HG02981 (cell line): ENCODE data around the gene AHR.

Experiments
- ATAC-seq: cut with Tn5 transposase; IDR thresholded peaks from one replicate; pipeline ENCODE4 v1.9.1; 2021; ENCODE audit warnings: mild to moderate bottlenecking, moderate library complexity; ENCODE audit not compliant: unreplicated experiment

The AHR gene

DNA sequence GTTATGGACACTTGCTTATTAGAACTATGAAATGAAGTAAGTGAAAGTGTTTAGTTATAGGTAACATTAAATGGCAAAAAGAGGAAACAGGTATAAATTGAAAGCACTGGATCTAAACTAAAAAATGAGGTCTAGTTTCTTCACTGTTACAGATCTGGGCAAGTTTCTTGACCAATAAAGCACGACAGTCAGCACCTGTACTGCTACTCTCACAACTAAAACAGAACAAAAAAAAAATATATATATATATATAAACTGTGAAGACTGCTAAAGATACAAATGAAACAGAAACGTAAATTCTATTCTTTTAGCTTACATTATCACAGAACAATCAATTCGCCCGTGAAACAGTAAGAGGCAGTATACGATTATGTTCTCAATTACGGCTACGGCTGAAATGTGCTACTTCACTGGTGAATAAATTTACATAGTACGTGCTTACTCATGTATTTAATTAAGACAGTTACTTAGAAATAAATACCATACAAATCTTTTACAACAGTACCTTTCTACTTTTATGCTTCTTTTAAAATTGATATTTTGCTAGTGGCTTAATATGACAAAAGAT is 4.2 kb downstream of the AHR start:
- ATAC-seq = peak; percentile 28

DNA sequence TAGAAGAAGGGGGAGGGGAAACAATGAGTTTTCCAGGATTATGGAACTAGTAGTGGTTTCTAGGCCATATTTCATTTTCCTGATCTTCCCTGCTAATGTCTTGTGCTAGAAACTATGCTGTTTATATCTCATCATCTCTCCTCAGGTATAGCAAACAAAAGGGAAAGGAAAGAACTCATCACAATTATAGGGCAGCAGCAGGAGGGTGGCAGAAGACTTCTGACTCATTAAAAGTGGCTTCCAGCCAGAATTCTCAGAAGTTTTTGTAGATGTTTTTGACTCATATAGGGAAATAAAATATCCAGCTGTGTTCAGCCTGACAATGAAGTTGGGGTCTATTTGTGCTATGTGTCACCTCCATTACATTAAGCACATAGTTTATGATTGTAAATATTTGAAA is 6.5 kb downstream of the AHR start:
- ATAC-seq = peak; percentile 35

DNA sequence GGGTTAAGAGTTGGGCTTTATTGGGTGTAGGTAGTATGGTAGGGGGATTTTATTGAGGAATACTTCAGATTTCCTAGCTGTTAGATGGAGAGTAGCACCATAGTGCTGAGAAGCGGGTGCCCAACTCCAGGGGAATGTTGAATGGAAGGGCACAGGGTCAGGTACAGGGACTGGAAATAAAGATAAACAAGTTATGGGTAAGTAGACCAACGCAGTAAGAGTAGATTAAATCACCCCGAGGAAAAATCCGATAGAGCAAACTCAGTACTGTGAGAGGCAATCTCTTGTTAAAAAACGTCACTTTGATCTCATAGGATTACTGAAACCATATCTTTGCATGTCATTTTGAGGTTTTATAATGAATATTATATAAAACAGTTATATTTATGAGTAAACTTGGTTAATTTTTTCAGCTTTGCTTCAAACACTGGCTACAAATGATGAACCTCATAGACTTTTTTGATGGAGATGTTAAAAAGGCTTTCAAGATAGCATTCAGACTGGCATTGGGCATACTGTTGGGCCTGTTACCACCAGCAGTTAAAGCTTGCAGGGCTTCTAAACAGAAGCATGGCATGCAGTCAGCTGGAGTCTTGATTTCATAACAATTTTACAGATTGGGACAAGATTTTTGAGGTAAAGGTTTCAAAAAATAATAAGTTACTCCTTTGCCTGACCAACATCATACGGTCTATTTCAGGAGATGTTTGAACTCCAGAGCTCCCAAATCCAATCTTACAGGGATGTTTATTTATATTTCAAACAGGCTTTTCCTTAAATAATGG is 7.1 kb downstream of the AHR start:
- ATAC-seq = no peak

DNA sequence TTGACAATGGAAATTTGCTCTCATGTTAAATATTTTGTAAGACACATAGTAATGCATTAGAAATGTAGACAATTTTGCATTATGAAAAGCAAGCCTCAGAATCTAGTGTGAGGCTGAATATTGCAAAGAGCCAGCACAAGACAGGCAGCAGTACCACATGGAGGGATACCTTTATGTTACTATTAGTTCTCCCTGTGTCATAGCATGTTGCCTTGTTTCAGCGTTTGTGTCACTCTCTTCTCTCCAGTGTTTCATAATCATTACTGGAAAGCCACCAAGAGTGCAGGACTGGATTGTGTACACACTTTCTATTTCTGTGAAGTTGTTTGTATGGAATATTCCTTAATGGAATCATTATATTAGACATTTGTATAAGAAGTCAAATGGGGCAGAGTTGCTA is 8.5 kb downstream of the AHR start:
- no peak for ATAC-seq

DNA sequence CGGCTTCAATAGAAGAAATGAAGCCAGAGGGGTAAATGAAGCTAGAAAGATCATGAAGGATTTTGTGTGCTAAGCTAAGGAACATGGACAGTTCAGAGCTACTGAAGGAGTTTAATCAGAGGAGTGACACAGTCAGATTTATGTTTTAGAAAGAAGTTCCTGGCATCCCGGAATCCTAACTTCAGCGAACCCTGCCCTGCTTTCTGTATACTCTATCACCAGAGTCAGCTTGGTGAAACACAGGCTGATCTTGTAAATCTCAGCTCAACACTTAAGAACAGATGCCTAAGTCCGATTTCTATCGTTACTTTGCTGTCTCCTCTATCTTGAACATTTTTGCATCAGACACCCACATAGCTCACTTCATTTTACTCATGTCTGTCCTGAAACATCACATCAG is 9.1 kb downstream of the AHR start:
- ATAC-seq = no peak

DNA sequence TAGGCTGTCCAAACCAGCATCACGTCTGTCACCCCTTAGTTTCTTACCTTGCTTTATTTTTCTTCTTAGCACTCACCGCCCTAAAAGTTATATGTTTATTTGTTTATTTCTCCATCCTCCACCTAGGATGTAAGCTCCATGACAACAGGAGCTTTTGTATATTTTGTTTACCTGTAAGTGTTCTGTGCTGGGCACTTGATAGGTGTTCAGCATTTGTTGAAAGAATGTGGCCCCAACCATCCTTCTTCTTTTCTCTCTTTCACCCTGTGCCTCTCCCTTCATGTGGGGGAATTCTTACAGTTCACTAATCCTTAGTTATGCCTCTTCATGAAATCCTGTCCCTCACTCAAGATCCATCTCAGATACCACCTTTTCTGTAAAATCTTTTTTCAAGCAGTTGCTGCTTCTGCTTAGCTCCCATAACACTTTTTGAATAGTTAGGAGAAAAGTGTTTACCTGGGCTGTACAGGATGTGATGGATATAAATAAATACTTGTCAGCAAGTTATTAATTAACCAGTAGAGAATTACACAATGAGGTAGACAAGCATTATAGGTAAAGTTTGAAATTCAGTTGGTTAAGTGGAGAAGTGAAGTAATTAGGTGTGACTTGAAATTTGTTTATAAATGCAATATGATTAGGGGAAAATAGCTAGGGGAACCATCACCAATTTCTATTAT is 9.7 kb downstream of the AHR start:
- ATAC-seq = no peak

DNA sequence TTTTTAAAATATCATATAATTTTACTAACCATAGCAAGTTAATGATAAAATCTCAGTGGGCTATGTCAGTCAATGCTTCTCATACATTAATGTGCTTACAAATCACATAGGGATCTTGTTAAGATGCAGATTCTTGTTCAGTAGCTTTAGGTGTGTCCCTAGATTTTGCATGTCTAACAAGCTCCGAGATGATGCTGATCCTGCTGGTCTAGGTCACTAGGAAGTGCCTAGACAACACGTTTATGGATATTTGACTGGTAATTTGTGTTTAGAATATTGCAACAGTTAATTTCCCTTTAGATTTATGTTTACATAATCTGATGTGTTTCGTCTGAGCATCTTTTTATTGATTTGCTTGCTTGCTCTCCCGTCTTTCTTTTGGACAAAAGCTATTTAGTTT is 12.7 kb downstream of the AHR start:
- ATAC-seq = no peak

DNA sequence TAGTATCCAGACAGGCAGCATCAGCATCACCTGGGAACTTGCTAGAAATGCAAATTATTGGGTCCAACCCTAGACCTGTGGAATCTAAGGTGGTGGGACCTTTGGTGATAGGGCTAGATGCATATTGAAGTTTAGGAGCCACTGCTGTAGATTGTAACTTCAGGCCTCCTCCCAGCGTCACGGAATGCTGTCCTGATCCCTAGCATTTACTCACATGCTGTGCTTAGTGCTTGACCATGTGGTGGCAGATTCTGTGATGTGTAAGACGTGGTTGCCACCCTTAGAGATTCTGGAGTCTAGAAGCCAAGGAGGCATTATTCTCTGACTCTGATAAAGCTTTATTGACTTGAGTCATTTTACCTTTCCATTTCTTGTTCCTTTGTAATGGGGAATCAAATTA is 13.5 kb downstream of the AHR start:
- ATAC-seq = no peak

DNA sequence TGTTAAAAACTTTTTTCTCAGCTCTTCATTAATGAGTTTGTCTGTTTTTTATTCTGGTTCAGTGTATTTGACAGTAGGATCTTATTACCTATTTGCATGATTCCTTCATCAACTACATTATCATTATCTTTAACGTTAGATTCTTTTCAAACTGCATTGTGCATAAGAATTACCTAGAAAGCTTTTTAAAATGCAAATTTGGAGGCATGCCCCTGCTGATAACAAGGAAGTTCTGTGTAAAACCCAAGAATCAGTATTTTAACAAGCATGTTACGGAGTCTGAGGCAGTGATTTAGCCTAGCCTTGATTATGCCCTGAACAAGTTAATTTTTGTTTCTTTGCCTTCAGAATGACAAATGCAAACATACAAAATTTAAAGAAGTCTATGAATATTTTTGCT is 14.2 kb downstream of the AHR start:
- no peak for ATAC-seq

DNA sequence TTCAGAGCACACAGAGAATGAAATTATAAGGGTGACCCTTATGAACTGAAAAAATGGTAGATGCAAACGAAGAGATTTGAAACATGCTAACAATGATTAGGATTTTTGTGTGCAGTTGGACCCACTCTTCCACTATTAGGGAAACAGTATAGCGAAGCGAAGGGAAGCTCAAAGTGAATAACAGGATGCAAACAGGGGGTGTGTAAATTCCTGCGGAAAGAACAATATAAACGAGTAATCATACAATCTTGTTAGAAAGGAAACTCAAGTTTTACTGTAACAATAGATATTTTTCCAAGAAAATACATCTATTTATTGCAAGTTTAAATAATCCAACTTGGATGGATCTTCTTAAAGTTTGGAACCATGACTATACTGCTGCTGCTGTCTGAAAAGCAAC is 14.7 kb downstream of the AHR start:
- no peak for ATAC-seq

DNA sequence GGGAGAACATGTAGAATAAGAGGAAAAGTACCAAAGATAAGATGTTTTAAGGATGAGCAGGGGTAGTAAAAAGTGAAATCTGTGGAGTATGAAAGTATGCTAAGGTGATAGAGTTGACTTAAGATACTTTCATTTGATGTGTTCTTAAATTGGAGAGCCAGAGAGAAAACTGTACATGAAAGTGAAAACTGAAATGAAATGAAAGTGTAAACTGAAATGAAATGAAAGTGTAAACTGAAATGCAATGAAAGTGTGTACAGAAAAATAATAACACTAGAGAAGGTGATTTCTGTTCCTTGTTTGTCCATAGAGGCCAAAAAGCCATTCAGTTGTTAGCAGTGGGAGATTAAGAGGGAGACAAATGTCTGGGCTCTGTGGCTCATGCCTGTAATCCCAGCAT is 17.5 kb downstream of the AHR start:
- no peak for ATAC-seq

DNA sequence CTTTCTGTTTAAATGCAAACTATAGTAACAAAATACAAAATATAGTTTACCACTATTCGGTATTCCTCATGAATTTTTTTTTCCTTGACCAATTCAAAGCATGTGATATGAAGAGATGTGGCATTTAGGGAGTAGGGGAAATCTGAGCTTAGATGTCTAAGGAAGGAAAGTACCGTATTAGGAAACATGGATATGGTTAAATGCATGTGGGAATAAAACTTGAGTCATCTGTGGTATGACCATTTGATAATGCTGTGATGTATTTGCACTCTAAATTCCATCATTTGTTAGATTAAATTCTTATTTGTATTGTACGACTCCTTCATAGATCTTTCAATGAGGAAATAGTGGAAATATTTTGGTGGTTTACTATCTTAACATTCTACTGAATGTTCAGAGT is 19.7 kb downstream of the AHR start:
- ATAC-seq = no peak

DNA sequence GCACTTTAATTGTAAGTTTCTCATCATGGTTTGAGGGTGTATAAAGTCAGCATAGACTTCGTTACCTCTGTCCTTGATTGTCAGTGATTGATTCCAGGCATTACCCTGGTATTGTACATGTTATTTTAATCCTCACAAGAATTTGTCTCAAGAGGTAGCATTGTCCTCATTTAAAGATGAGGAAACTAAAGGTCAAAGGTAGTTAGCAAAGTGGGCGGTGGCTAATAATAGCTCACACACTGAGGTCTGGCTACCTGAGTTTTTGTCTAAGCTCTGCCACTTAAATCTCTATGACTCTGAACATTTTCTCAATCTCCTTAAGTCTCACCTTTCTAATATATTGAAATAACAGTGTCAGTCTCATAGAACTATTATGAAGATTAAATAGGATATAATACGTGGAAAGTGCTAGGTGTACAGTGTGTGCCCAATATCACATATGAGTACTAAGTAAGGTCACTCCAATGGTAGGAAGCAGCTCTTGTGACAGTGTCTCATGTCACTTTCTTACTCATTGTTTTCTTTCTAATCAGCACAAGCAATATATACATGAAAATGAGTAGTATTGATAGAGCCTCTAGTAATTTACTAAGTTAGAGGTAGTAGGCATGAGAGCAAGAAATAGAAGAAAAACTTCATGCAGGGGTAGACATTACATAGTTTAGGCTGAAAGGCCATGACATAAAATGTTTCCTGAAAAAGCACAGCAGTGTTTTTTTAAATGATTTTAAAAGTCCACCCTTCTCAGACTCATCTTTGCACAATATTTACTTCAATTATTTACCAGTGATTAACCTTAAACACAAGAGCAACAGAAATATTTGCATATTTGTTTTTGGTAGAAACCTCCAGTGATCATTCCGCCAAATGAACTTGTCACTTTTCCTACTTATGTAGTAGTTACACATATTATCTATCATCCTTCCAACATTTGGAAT is 21.0 kb downstream of the AHR start:
- no peak for ATAC-seq

DNA sequence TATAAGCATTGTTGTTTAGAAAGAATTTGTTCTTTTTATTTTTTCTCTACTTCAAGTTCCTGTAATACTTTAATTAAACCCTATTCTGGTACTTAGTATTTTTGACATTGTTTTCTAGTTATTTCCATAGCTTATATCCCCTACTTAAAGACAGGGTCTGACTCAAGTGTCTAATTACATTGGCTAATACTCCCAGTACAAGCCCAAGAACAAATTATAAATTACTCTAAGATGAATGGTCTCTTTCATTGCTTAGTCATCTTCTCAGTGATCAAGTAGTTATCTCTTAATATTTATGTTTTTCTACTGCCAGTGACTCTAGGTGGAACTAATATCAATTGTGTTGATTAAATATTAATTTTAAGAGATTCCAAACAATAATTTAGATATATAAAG is 21.6 kb downstream of the AHR start:
- no peak for ATAC-seq

DNA sequence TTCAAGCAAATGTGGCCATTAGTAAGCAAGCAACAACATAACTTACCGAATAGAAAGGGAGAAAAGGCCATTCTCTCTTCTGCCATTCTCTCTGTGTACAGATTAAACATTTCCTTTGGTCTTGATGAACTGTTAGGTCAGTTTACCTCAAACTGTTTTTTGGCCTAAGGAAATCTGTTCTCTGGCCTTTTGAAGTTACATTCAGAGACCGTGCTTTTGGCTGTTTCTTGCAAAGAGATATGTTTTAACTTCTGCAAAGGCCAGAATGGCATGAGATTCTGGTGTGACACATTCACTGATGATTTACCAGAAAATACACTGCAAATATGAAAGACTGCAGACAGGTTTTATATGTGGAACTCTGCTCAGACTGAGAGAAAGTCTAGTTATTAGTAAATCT is 22.2 kb downstream of the AHR start:
- ATAC-seq = no peak

DNA sequence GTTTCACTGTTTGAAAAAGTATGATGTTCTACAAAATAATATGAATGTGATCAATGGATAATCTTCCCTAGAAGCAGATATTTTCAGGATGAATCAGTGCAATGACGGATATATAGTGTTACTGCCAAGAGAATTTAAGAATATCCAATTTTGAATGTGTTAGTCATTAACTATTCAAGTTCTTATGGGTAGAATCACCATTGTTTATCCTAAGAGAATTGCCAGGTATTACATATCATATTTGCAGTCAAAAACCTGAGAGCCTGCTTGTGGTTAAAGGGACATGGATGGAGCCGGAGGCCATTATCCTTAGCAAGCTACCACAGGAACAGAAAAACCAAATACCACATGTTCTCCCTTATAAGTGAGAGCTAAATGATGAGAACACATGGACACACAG is 26.9 kb downstream of the AHR start:
- no peak for ATAC-seq

DNA sequence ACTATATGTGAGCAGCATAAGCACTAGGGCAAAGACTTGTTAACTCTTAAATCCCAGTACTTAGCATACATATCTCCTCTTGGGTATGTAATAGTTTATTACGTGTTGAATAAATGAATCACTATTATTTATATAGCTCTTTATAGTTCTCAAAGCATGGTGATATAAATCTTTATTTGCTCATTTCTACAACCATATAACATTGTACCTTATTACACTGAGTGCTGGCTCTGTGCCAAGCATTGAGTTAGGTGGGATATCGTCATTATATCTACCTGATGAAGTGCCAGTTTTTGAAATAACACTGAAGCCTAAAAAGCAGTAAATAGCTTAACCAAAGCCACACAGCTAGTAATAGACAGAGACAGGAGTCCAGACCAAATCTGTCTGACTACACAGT is 27.9 kb downstream of the AHR start:
- ATAC-seq = no peak

DNA sequence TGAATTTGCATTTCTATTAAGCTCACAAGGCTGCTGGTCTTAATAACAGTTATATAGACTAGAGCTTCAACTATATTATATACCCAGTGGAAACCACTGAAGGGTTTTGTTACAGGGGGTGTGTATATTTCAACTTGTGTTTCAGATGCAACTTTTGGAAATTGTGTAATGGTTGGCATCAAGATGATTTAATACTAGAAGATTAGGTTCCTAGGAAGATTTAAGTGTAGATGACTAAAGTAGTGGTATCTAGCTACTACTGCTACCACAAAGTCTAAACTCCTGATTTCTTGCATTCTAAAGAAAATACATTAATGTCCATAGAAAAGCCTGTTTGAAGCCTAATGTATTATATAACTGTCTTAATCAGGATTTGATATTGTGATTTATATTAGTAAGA is 30.2 kb downstream of the AHR start:
- no peak for ATAC-seq

DNA sequence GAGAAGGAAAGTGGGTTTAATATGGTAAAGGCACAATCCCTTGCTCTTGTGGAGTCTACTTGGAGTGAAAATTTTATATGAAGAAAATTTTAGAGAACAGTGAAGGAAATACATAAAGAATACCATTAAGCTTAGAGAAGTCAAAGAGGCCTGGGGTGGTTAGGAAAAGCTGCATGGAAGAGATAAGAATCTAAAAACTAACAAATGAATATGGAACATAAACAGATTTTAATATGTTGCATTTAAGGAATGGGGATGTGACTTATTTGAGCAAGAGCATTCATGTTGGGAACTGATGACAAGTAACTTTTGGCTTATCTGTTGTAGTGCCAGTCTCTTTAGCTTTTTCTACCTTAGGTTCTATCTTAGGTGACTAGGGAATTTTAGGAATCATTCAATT is 31.0 kb downstream of the AHR start:
- no peak for ATAC-seq

DNA sequence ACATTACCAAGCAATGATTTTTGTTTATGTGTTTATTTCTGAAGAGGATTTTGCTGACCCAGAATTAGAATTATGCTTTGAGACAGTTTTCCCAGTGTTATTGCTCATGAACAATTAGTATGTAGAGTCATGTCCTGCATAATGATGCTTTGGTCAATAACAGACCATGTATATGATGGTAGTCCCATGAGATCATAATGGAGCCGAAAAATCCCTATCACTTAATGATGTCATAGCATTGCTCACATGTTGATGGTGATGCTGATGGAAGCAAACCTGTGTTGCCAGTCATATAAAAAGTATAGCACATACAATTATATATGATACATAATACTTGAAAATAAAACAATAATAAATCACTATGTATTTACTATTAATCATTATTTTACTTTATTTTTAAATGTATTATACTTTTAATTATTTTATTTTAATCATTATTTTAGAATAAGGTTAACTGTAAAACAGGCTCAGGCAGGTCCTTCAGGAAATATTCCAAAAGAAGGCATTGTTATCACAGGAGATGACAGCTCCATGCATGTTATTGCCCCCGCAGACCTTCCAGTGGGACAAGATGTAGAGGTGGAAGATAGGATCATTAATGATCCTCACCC is 33.5 kb downstream of the AHR start:
- ATAC-seq = no peak

DNA sequence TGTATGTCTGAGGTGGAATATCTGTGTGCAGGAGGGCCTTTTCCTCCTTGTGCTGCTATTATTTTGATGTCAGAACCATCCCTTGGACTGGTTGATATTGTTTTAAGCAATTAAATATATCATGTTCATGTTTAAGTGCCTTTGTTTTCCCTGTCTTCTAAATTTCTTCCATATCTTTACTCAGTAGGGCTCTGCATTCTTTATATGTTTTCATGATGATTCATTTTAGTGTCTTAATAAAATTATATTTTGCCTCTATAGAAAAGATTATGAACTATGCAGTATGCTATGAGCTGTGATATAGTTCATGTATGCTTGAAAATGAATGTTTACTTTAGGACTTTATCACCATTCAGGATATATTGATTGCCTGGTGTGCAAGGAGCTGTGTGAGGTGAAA is 34.8 kb downstream of the AHR start:
- no peak for ATAC-seq
